Endothelial cell of umbilical vein (primary cell): ENCODE results near the gene ZP4.

Source experiments
- EZH2 ChIP-seq: IDR thresholded peaks from 2 replicates; pipeline ENCODE4 v1.6.1; 2012; ENCODE audit warnings: borderline replicate concordance, low read depth, mild to moderate bottlenecking, moderate library complexity, low read length, inconsistent platforms; ENCODE audit not compliant: severe bottlenecking
- FOS ChIP-seq: IDR thresholded peaks from 2 replicates; pipeline ENCODE4 v1.6.1; 2011; ENCODE audit warnings: mild to moderate bottlenecking, low read length, moderate library complexity, borderline replicate concordance; ENCODE audit not compliant: insufficient read depth
- GATA2 ChIP-seq: IDR thresholded peaks from 2 replicates; pipeline ENCODE4 v1.7.0; 2011; ENCODE audit warnings: low read depth, mild to moderate bottlenecking, moderate library complexity, mixed read lengths, low read length; ENCODE audit not compliant: insufficient read length, insufficient read depth
- POLR2A ChIP-seq: IDR thresholded peaks from 2 replicates; pipeline ENCODE4 v1.6.1; 2012; ENCODE audit warnings: low read depth, mild to moderate bottlenecking, control low read depth, low read length
- TF ChIP-seq, protein P1 (sequence below), 2 donors: IDR thresholded peaks; 1 replicate in 1 of 2; 2 replicates in 1 of 2; pipeline ENCODE4 v1.5.1; 2011; ENCODE audit warnings: low read length in 2 of 2, mild to moderate bottlenecking in 2 of 2, moderate library complexity in 2 of 2, control low read depth in 1 of 2, inconsistent platforms in 1 of 2, low read depth in 1 of 2; ENCODE audit not compliant: insufficient read depth in 1 of 2; ENCODE audit errors: extremely low read depth in 1 of 2

- TF ChIP-seq, protein P1, sequence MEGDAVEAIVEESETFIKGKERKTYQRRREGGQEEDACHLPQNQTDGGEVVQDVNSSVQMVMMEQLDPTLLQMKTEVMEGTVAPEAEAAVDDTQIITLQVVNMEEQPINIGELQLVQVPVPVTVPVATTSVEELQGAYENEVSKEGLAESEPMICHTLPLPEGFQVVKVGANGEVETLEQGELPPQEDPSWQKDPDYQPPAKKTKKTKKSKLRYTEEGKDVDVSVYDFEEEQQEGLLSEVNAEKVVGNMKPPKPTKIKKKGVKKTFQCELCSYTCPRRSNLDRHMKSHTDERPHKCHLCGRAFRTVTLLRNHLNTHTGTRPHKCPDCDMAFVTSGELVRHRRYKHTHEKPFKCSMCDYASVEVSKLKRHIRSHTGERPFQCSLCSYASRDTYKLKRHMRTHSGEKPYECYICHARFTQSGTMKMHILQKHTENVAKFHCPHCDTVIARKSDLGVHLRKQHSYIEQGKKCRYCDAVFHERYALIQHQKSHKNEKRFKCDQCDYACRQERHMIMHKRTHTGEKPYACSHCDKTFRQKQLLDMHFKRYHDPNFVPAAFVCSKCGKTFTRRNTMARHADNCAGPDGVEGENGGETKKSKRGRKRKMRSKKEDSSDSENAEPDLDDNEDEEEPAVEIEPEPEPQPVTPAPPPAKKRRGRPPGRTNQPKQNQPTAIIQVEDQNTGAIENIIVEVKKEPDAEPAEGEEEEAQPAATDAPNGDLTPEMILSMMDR (IDR thresholded peaks at IDR 0.05; ENCODE audit: extremely low read depth in 1 of 2, insufficient read depth in 1 of 2, low read depth in 1 of 2, low read length in 2 of 2): no peak
- TF ChIP-seq GATA2: no peak
- no peak for TF ChIP-seq FOS
- TF ChIP-seq EZH2: no peak
- no peak for TF ChIP-seq POLR2A
Observed at GRCh38 chr1:237877631-237878030, 13.1 kb downstream of the ZP4 start.
